Heart right ventricle (tissue), 16 donors: Measurements from ENCODE around the gene SRPK3. TPM values are rescaled to one million over a fixed set of nuclear protein-coding genes. Genes with fewer than 3 reads are reported as not detected.
A peak's percentile ranks its signal among the peaks of the same experiment; 100 is the strongest.

Experiments
- ATAC-seq, 8 donors: fragments of 200-7000 bp; cut with Tn5 transposase; one replicate each; pipeline ENCODE4 v1.9.1; 2020; ENCODE audit warnings: mild to moderate bottlenecking in 8 of 8, moderate library complexity in 8 of 8, moderate number of reproducible peaks in 1 of 8
- DNase-seq, 2 donors: peaks; one replicate each; pipeline ENCODE4 v3.0.0-alpha.2; 2020
- H3K27ac ChIP-seq, 10 donors: fragments of 200-600 bp; sonication (generic) in 2 of 10; one replicate each; pipeline versions ENCODE4 v1.5.0 to v1.8.0; 2020 to 2022; ENCODE audit warnings: mild to moderate bottlenecking in 3 of 10
- H3K27me3 ChIP-seq, 7 donors: fragments of 200-600 bp; one replicate each; pipeline ENCODE4 v1.8.0; 2021 to 2022; ENCODE audit warnings: mild to moderate bottlenecking in 2 of 7
- H3K36me3 ChIP-seq, 9 donors: fragments of 200-600 bp; sonication (generic) in 1 of 9; one replicate each; pipeline versions ENCODE4 v1.5.0 to v1.8.0; 2020 to 2022; ENCODE audit warnings: mild to moderate bottlenecking in 2 of 9
- H3K4me1 ChIP-seq, 9 donors: fragments of 200-600 bp; sonication (generic) in 1 of 9; one replicate each; pipeline versions ENCODE4 v1.5.0 to v1.8.0; 2020 to 2022; ENCODE audit warnings: mild to moderate bottlenecking in 4 of 9
- H3K4me3 ChIP-seq, 10 donors: fragments of 200-600 bp; sonication (generic) in 2 of 10; one replicate each; pipeline versions ENCODE4 v1.5.0 to v1.8.0; 2020 to 2022; ENCODE audit warnings: mild to moderate bottlenecking in 7 of 10, moderate library complexity in 2 of 10
- H3K9me3 ChIP-seq, 11 donors: fragments of 200-600 bp in 10 of 11; sonication (generic) in 2 of 11; one replicate each; pipeline versions ENCODE4 v1.5.0 to v1.8.0; 2013 to 2022; ENCODE audit warnings: mild to moderate bottlenecking in 2 of 11, control low read depth in 1 of 11, moderate library complexity in 1 of 11
- WGBS, 2 donors: extraction: QIAGEN DNeasy Blood & Tissue Kit; methylation state at CpG; one replicate each; pipeline ENCODE4 v1.1.7; 2013; ENCODE audit warnings: inconsistent platforms in 1 of 2; 5-methylcytosine and 5-hydroxymethylcytosine counted together
- intact Hi-C, 10 donors: fragments of 100-400 bp; cut with DNase I; formaldehyde crosslinking; loops; one replicate each; pipeline versions ENCODE4 v1.11.1 to v1.14.2; 2022
- polyA plus RNA-seq, 2 donors: library from polyadenylated mRNA; stranded (reverse); fragments of 200-250 nt; gene quantifications; one replicate each; pipeline ENCODE4 v1.2.3, GENCODE V29; 2013
- total RNA-seq, 10 donors: library from RNA; stranded (reverse); fragmentation: NEBNext Ultra II Directional in 3 of 10; extraction: Animal tissue kit (Norgen Biotek cat#: 25700) in 3 of 10; gene quantifications; one replicate each; pipeline versions ENCODE4 v1.2.1 to v1.2.4, GENCODE V29; 2021 to 2023
- TF ChIP-seq, protein P1 (sequence below), 9 donors: fragments of 200-600 bp; sonication (generic) in 2 of 9; IDR thresholded peaks; one replicate each; pipeline versions ENCODE4 v1.5.0 to v1.8.0; 2021 to 2022; ENCODE audit warnings: antibody characterized with exemption in 9 of 9, mild to moderate bottlenecking in 5 of 9, moderate library complexity in 1 of 9
- donor health status: Arrhythmogenic right ventricular cardiomyopathy.
- donor health status: ischemic (EF 13 %, LVEDD 7.1; RV severe dilation, severe dysfunction).
- donor health status: healthy with polysubstance abuse.
- donor health status: DM: no; HTN: yes; CAD: no.
- donor health status: DM: no; HTN: no; CAD: no.
- donor health status: ischemic (EF 25% LVEDD 6.9; RV normal size, moderate dysfunction).
- donor health status: ischemic (EF 25% LVEDD 5.7; RV mildly dilated, moderate dysfunction).
- donor health status: healthy.
- donor health status: DM: yes; HTN: yes; CAD: no.
- donor health status: Ischemic cardiomyopathy.
- donor health status: ischemic (EF 35%, LVEDD 5.7; RV mildly dilated, moderate dysfunction).
- donor health status: nonischemic (EF 11% LVEDD 7.7; RV severe dilation, severe dysfunction).
- donor health status: DM: yes; HTN: yes; CAD: no.
- donor health status: PGD.
- donor health status: ischemic (EF 29% LVEDD 5.4; RV normal size, mild dysfunction).
- donor health status: nonischemic (EF 23%, LVEDD 6.1; RV moderate dilation, normal function).

SRPK3 gene
- total and polyA plus RNA-seq, 12 donors: 9.9 to 52.7 (median 44.8) TPM

DNA sequence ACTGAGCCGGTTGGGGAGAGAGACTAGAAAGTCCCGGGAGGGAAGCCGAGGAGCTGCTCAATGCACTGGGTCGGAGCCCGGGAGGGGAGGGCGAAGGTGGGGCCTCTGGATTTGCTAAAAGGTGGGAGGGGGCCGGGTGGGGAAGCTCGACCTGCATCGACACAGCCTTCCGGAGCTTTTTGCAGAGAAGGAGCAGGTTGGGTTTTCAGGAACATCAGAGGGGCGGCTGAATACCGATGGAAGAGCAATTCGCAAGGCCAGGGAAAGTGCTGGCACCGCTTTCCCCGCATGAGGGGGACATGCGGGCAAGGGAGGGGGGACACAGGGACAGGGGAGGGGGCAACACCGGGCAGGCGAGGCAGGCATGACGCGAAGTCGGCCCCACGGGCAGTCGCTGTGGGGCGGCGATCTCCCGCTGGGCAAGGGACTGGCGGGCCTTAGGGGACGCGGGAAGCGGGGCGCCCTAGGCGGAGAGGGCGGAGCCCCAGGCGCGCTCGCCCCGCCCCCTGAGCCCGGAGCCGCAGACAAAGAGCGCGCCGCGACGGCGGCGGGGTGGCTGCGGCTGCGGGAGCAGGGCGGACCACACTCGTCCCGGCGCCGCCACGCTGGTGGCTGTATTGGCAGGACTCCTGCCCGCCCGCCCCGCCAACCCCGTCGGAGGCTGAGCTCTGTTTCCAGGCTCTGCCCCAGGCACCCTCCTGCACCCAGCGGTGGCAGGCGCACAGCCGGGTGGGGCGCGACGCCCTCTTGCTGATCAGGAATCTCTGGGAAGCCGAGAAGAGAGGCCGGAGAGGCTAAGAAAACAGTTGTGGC lies 37.9 kb downstream of the SRPK3 start:
- peak in 1 of 2 donors; percentile 60 for DNase-seq
- H3K27me3 ChIP-seq: peaks cover 0 to 76% (median 0%) of the 10 kb centered on the region in 7 donors
- 7 to 20% methylated on average over 20 to 60 of the region's 67 CpGs for WGBS, 2 donors
- ATAC-seq: peak; percentile 61 to 89 (median 78)
- peak overlapping the region in 5 of 10 donors; percentile 6 to 53 (median 34) for H3K27ac ChIP-seq
- H3K9me3 ChIP-seq: no peaks in the 10 kb centered on the region
- TF ChIP-seq, protein P1, sequence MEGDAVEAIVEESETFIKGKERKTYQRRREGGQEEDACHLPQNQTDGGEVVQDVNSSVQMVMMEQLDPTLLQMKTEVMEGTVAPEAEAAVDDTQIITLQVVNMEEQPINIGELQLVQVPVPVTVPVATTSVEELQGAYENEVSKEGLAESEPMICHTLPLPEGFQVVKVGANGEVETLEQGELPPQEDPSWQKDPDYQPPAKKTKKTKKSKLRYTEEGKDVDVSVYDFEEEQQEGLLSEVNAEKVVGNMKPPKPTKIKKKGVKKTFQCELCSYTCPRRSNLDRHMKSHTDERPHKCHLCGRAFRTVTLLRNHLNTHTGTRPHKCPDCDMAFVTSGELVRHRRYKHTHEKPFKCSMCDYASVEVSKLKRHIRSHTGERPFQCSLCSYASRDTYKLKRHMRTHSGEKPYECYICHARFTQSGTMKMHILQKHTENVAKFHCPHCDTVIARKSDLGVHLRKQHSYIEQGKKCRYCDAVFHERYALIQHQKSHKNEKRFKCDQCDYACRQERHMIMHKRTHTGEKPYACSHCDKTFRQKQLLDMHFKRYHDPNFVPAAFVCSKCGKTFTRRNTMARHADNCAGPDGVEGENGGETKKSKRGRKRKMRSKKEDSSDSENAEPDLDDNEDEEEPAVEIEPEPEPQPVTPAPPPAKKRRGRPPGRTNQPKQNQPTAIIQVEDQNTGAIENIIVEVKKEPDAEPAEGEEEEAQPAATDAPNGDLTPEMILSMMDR (IDR thresholded peaks at IDR 0.05): no peak
- peaks cover 0 to 7% (median 0%) of the 10 kb centered on the region in 9 donors for H3K4me1 ChIP-seq
- H3K4me3 ChIP-seq: peak overlapping the region; percentile 32 to 57 (median 50)
- no peaks in the 10 kb centered on the region for H3K36me3 ChIP-seq
- intact Hi-C loops: loop anchor here in 2 of 10 donors (5.0 to 10.0 kb wide), 2 partner anchors 106 to 1394 kb away; partner anchors contain the start of gene ARHGAP4 (in 1 of the 2)

- intact Hi-C loops: loop anchor here in 2 of 10 donors (5.0 to 10.0 kb wide), 2 partner anchors 105 to 1393 kb away; partner anchors contain the start of gene ARHGAP4 (in 1 of the 2)
- Histone ChIP-seq H3K4me3 (peak overlapping the region; percentile 32 to 57 (median 50)), H3K27ac (peak overlapping the region in 5 of 10 donors; percentile 6 to 53 (median 34)), H3K27me3 (peaks cover 0 to 80% (median 0%) of the 10 kb centered on the region in 7 donors), H3K9me3 (no peaks in the 10 kb centered on the region), H3K36me3 (no peaks in the 10 kb centered on the region), H3K4me1 (peaks cover 0 to 7% (median 0%) of the 10 kb centered on the region in 9 donors)
- TF ChIP-seq, protein P1 (IDR thresholded peaks at IDR 0.05): no peak
- DNase-seq: no peak
- 30 to 42% methylated on average over 14 to 23 of the region's 23 CpGs for WGBS, 2 donors
- ATAC-seq: peak in 2 of 8 donors; percentile 19 to 31
Observed at GRCh38 chrX:153819384-153820040, 38.7 kb downstream of the SRPK3 start.

DNA sequence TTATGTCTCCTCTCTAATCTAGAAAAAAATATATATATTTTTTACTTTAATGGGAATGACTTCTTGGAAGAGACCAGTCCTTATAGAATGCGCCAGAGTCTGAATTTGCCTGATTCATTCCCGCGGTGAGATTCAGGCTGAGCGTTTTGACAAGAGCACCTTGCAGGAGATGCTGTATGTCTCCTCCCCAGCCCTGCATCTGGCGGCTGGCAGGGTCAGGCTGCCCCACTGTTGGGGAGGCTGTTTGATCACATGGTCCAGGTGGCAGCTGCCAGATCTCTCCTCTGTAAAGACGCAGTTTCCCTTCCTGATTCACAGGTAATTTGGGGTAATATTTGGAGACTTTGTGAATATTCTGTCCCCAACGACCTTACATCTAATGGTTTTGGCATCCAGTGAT lies 39.8 kb downstream of the SRPK3 start:
- Histone ChIP-seq H3K4me3 (no peak overlapping the region), H3K27me3 (peaks cover 0 to 83% (median 0%) of the 10 kb centered on the region in 7 donors), H3K9me3 (no peaks in the 10 kb centered on the region), H3K4me1 (peaks cover 0 to 7% (median 0%) of the 10 kb centered on the region in 9 donors), H3K27ac (no peak overlapping the region), H3K36me3 (no peaks in the 10 kb centered on the region)
- TF ChIP-seq, protein P1 (IDR thresholded peaks at IDR 0.05): no peak
- intact Hi-C loops: no loop called here
- no peak for DNase-seq
- ATAC-seq: no peak
- WGBS, 2 donors: 88 to 94% methylated on average over 6 to 7 of the region's 7 CpGs

DNA sequence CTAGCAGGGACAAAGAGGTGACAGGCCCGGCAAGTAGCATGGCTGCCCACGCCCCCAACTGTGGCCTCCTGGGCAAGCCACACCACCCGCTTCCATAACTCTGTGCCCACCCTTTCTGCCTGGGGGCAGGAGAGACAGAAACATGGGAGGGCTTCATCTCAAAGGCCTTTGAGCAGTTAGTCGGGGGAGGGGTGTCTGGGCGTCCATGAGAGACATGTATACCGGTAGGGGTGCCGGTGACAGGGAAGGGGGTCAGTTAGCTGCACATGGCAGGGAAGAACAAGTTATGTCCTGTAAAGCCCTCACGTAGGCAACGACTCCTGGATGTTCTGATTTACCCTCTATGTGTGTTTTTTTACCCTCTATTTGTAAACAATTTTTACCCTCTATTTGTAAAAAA lies 40.2 kb downstream of the SRPK3 start:
- DNase-seq: no peak
- Histone ChIP-seq H3K27me3 (peaks cover 0 to 88% (median 0%) of the 10 kb centered on the region in 7 donors), H3K27ac (no peak overlapping the region), H3K4me3 (no peak overlapping the region), H3K9me3 (no peaks in the 10 kb centered on the region), H3K36me3 (no peaks in the 10 kb centered on the region), H3K4me1 (peaks cover 0 to 7% (median 0%) of the 10 kb centered on the region in 9 donors)
- TF ChIP-seq, protein P1 (IDR thresholded peaks at IDR 0.05): no peak
- 92 to 96% methylated on average over 9 of the region's 9 CpGs for WGBS, 2 donors
- intact Hi-C loops: no loop called here
- ATAC-seq: no peak
